AG04449 (cell line): ENCODE measurements around the gene CD44.

ENCODE experiments used
- CTCF ChIA-PET: fragments of 350-600 bp; formaldehyde crosslinking; extraction: SDS; loops from one replicate; lab custom pipeline; 2021; ENCODE audit warnings: antibody characterized with exemption; lab: Yijun Ruan, JAX
- POLR2A ChIA-PET: fragments of 400-600, 350-600 bp; formaldehyde crosslinking; extraction: SDS; loops from one replicate; lab custom pipeline; 2020; ENCODE audit warnings: antibody characterized with exemption, inconsistent platforms; lab: Yijun Ruan, JAX
- DNase-seq: peaks from one replicate; pipeline ENCODE4 v3.0.0-alpha.2; 2010; ENCODE audit warnings: low read depth, low spot score
- H3K4me3 ChIP-seq: 2 replicates; pipeline ENCODE4 v1.5.1; 2011; ENCODE audit warnings: low read depth, mild to moderate bottlenecking, control low read depth, low read length
- CTCF ChIP-seq: IDR thresholded peaks from one replicate; pipeline ENCODE4 v1.5.1; 2011; ENCODE audit warnings: mild to moderate bottlenecking, moderate library complexity, low read length, control low read depth, inconsistent platforms; ENCODE audit not compliant: insufficient read depth; ENCODE audit errors: missing control alignments

Gene CD44

DNA sequence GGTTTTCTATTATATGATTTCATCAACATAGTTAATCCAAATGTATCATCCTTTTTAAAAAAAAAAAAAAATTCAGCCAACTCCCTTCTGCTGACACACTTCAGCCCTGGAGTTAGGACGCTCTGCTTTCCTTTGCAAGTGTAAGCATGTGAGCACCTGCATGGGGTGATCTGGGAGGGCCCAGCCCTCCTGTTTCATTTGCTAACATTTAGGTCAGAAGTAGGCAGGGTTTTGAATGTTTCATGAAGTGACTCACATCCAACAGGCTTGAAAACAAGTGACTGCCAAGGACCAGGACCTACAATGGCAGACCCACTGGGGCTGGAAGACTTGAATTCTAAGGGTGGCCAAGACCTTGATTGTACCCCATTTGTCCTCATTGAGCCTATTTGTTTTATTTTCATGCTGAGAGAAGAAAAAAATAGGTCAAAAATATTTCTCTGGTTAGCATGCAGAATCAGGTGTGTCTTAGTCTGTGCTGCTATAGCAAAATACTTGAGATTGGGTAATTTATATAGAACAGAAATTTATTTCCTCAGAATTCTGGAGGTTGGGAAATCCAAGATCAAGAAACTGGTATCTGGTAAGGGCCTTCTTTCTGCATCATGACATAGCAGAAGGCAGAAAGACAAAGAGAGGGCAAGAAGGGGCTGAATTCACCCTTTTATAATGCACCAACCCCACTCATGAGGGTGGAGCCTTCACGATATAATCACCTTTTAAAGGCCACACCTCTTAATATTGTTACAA lies 137.6 kb downstream of the CD44 start:
- ChIA-PET CTCF (interaction anchor here (0.9 to 1.1 kb wide), 3 partner anchors 12 to 59 kb away, joined by 3 read pairs; no protein-coding TSS in a partner anchor), POLR2A (no interaction called here)
- H3K4me3 ChIP-seq: no peak overlapping the region
- DNase-seq: no peak
- TF ChIP-seq CTCF: no peak

- TF ChIP-seq CTCF: no peak
- H3K4me3 ChIP-seq: no peak overlapping the region
- DNase-seq: no peak
- ChIA-PET POLR2A (no interaction called here), CTCF (interaction anchor here (1.1 kb wide), 1 partner anchor 28 kb away, joined by 3 read pairs; no protein-coding TSS in a partner anchor)
Observed at GRCh38 chr11:35277827-35278226, 138.9 kb downstream of the CD44 start.

DNA sequence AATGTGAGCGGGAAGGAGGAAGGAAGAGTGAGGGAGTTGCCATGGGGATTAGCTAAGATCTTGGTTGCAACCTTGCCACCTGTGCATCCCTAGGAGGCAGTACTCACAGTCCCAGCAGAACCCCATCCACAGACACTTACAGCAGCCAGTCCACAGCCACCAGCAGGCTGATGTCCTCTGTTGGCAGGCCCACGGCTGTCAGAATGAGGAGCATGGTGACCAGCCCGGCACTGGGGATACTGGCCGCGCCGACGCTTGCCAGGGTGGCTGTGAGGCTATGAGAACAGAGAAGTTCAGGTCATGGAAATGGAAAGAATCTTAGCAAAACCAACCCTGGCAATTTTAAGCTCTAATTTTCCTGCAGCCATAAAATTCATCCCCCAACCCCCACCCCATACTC lies 141.8 kb downstream of the CD44 start:
- CTCF ChIA-PET: interaction anchor here (1.1 to 1.5 kb wide), 2 partner anchors 14 to 25 kb away, joined by 3 to 4 read pairs; no protein-coding TSS in a partner anchor

DNA sequence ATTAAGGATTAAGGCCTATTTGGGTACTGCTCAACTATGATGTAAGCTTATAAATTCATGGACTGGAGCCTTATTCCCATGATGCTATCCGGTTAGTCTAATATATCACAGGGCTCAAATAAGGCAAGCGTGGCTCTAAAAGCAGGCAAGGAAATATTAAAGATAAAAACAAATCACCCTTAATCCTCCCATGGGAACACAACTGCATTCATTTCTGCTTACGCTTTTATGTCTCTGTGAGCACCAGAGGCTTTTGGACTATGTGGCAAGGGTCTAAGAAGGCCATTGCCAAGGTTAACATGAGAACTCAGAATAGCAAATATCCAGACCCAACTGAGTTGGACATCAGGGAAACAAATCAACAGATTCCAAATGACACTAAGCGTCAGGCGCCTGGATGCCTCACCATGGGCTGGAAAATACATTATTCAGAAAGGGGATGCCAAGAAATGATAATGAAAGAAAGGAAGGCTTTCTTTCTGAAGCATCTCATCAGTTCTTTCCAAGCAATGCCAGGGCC lies 142.3 kb downstream of the CD44 start:
- no peak for DNase-seq
- TF ChIP-seq CTCF: no peak
- no peak overlapping the region for H3K4me3 ChIP-seq
- CTCF ChIA-PET: interaction anchor here (1.1 to 1.5 kb wide), 2 partner anchors 14 to 25 kb away, joined by 3 to 4 read pairs; no protein-coding TSS in a partner anchor
- POLR2A ChIA-PET: no interaction called here

More for the DNA sequence above, 141.8 kb downstream of the CD44 start:
- no peak overlapping the region for H3K4me3 ChIP-seq
- TF ChIP-seq CTCF: no peak
- POLR2A ChIA-PET: no interaction called here
- no peak for DNase-seq
